Measurements from ENCODE around the gene MBTPS1. TPM values are rescaled to one million over a fixed set of nuclear protein-coding genes. Genes with fewer than 3 reads are reported as not detected.

The MBTPS1 gene
- total and polyA plus RNA-seq, 9 of the 15 experiments (the other 6 are each of a cell fraction or from before 2014, with no cell fraction given), result 2.8 to 57.6 (median 43.8) TPM

- TF ChIP-seq PYGO2 (tag; IDR thresholded peaks at IDR 0.05), result 0 out of 2 replicates have a peak, but pooled peaks have one; percentile 66
- TF ChIP-seq NCOA4 (IDR thresholded peaks at IDR 0.05; ENCODE audit: partially characterized antibody), result no peak
- TF ChIP-seq FOXP1 (CRISPR knock-in tag; IDR thresholded peaks at IDR 0.05), result 0 out of 2 replicates have a peak, but pooled peaks have one; percentile 29
- TF ChIP-seq POLR2AphosphoS5 (IDR thresholded peaks at IDR 0.05; ENCODE audit: control insufficient read depth, insufficient read depth, low read depth, low read length), result peak; percentile 79
- peak; percentile 55; the same call in 1 of the 2 replicates for TF ChIP-seq MBD2 (IDR thresholded peaks at IDR 0.05; ENCODE audit: borderline replicate concordance, low read depth)
- peak; percentile 84 for TF ChIP-seq STAT5A (IDR thresholded peaks at IDR 0.05; ENCODE audit: borderline replicate concordance, low read length)
- TF ChIP-seq KLF10 (CRISPR knock-in tag; IDR thresholded peaks at IDR 0.05), result no peak
Observed at GRCh38 chr16:84043486-84044117, 73.1 kb downstream of the MBTPS1 start (continued).

- BruUV-seq (replicated peaks), result no TSS peak
- Histone ChIP-seq H3K36me3 (ENCODE audit: control insufficient read depth, insufficient read depth, low read length) (no peaks in the 10 kb centered on the region), H3K79me2 (ENCODE audit: control insufficient read depth, insufficient read depth, low read length) (no peaks in the 10 kb centered on the region), H3K4me3 (no peak overlapping the region), H3K9me3 (replicated peaks; ENCODE audit: control insufficient read depth, insufficient read depth, low read depth, low read length) (no peaks in the 10 kb centered on the region), H3K4me1 (replicated peaks in 1 of 2; ENCODE audit: control insufficient read depth in 2 of 2, insufficient read depth in 2 of 2, low read length in 2 of 2) (peaks cover 16 to 32% of the 10 kb centered on the region in 2 experiments), H3K27ac (ENCODE audit: extremely low read depth, low read depth, low read length) (no peak overlapping the region), H3K9me1 (ENCODE audit: control insufficient read depth, insufficient read depth, low read length) (peaks cover 11% of the 10 kb centered on the region), H4K20me1 (replicated peaks; ENCODE audit: control insufficient read depth, insufficient read depth, low read length) (peaks cover 44% of the 10 kb centered on the region; the same call in 1 of the 2 replicates), H2AFZ (ENCODE audit: low read depth, low read length) (no peak overlapping the region), H3K9ac (ENCODE audit: insufficient read depth in 1 of 2, low read depth in 2 of 2, low read length in 2 of 2) (peak overlapping the region in 1 of 2 experiments; percentile 49; a peak in 2 of 4 replicates), H3K27me3 (ENCODE audit: control insufficient read depth in 2 of 2, insufficient read depth in 2 of 2, low read length in 2 of 2) (peaks cover 43 to 55% of the 10 kb centered on the region in 2 experiments), H3K4me2 (ENCODE audit: insufficient read depth, low read length) (peak overlapping the region; percentile 56)
- DNase-seq (ENCODE audit: extremely low read depth in 1 of 4, low spot score in 3 of 4), result peak; percentile 50 to 72 (median 64)
- WGBS (ENCODE audit: insufficient coverage, low coverage, missing lambda C conversion rate), result 3% methylated on average over 22 of the region's 22 CpGs
- ChIA-PET POLR2A (interaction anchor here (0.5 to 1.9 kb wide), 10 partner anchors 10 to 217 kb away, joined by 3 to 9 read pairs (median 3); no protein-coding TSS in a partner anchor), CTCF (ENCODE audit: low intra/inter-chr PET ratio) (no interaction called here)
- peak; percentile 60 for ATAC-seq
- in situ Hi-C loops (cut with MboI) (loop anchor here (10.0 kb wide), 1 partner anchor 68 kb away; no protein-coding TSS in a partner anchor), intact Hi-C loops (cut with micrococcal nuclease) (loop anchor here (2.0 kb wide), 1 partner anchor 28 kb away; no protein-coding TSS in a partner anchor)
- no peak for FAIRE-seq
- 0 out of 2 replicates have a peak, but pooled peaks have one; percentile 22 for TF ChIP-seq ETV5 (CRISPR knock-in tag; IDR thresholded peaks at IDR 0.05; ENCODE audit: low read depth)
- peak; percentile 56; the same call in 1 of the 2 replicates for TF ChIP-seq CXXC5 (CRISPR knock-in tag; IDR thresholded peaks at IDR 0.05)
- TF ChIP-seq MEIS2 (IDR thresholded peaks at IDR 0.05; ENCODE audit: partially characterized antibody), result peak; percentile 60
- TF ChIP-seq JUND (IDR thresholded peaks at IDR 0.05; ENCODE audit: borderline replicate concordance, low read depth, low read length), result peak; percentile 60
- TF ChIP-seq JUND (tag; IDR thresholded peaks at IDR 0.05; ENCODE audit: borderline replicate concordance, low read depth, low read length), result no peak
- peak; percentile 53 for TF ChIP-seq ATF3 (IDR thresholded peaks at IDR 0.05)
- TF ChIP-seq ATF3 (CRISPR knock-in tag; conservative IDR thresholded peaks at IDR 0.05), result no peak
Observed at GRCh38 chr16:84042879-84043485, 73.8 kb downstream of the MBTPS1 start.
